GM18526 (cell line): ENCODE measurements around the gene JAZF1.

Experiments
- POLR2A ChIP-seq: IDR thresholded peaks from 3 replicates; pipeline ENCODE4 v1.6.1; 2011; ENCODE audit not compliant: insufficient read length; ENCODE audit errors: extremely low read depth

Gene JAZF1

DNA sequence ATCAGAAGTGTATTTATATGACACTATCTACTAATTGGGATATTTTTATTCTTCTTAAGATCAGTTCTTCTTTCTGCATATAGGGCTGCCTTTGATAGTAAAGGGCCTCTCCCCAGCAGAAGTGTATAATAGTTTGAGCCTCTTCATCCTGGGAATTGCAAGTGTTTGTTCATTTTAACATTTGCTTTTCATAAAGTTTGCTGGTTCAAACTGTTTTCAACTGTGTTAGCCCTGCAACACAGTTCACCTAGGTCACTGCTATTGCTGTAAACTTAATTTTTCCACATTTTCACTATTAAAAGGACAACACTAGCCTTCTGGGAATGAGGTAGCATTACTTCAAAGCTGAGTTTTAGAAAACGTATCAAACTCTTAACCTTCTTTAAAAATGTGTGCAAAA is 2.8 kb downstream of the JAZF1 start:
- TF ChIP-seq POLR2A = no peak

DNA sequence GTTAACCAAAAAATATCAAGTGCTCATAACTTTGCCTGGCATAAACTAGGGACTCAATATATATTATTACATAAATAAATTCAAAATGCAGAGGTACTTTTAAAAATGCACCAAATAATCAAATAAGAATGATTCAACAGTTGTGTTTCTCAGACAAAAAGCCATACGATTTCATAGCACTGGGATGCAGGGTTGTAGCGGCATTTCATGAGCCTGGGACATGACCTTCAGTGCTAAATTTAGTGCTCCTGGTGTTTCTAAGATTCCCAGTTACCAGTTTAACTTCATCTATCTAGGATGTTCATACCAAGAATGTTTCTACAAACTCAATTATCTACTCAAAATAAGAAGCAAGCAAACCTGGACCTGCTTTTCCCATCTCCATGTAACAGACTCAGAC is 4.0 kb downstream of the JAZF1 start:
- TF ChIP-seq POLR2A = no peak

DNA sequence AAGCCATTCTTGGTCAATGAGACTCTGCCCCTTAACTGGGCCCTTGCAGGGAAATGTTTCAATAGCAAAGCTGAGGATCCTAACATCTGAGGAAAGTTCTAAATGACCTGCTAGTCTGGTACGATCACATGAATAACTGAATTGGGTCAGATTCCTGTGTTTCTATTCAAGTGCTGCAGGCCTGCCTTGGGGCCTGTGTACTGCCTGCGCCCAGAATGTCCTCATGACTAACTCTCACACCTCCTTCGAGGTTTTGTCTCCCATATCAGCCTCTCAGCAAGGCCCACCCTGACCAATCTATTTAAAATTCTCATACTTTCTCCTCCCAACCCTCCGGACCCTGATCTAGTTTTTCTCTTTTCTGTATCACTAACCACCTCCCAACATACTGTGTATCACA is 4.4 kb downstream of the JAZF1 start:
- TF ChIP-seq POLR2A = no peak

DNA sequence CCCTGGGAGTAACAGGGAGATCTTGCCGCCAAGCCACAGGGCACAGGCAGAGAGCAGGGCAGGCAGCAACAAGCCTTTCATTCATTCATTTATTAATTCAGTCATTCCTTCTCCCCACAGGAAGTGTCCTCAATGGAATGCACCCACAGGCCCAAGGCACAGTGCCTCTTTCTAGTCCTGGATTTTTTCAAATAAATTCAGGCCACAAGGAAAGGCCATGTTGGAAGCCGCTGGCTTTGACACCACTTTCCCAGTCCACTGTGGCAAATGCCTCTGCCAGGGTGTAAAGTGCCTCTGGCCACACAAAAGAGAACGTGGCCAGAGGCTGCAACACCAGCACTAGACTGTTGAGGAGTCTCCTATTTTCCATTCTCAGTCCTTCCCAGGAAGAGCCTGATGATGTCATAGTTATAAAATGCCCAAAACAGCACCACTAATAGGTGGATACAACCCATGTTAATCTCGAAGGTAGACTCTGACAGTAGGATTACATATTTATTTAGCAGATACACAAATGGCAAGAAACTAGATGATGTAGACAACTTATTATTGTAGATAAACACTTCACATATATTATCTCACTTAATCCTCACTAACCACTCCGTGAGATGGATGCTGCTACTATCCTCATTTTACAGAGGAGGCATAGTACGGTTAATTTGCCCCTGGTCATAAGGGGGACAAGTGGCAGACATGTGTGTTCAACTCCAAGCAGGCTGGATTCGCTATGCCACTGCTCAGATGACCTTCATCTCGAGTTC is 5.5 kb downstream of the JAZF1 start:
- TF ChIP-seq POLR2A = no peak

DNA sequence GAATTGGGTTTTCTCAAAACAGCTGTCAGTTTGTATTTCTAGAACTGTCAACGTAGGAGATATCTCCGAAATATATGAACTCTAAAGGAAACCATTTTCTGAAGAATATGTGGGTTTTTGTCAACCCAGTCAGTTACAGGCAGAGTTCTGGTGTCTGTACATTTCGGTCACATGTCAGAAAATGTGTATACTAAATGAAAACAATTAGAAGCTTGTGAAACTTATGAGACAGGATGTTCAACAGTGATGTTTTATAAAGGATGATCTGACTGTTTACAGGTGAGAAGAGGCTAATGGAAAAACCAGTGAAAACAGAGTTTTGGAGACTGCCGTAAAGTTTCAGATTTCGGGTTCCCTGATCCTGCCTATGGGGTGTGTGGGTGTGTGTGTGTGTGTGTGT is 6.2 kb downstream of the JAZF1 start:
- no peak for TF ChIP-seq POLR2A

DNA sequence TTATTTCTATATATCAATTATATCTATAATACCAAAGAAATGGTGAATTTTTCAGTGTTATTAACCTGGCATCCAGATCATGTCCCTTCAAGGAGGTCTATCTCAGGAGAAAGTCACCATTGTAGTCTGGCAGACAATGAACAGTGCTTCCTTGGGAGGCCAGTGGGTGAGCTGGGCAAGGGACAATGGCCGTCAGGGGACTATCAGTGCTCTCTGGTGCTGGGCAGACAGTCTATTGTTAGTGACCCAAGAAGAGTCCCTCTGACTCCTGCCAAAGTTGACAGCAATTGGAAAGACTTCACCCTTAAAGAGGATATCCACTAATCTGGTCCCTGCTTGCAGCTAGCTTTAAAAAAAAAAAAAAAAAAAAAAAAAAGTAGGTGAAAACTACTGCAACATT is 7.1 kb downstream of the JAZF1 start:
- no peak for TF ChIP-seq POLR2A

DNA sequence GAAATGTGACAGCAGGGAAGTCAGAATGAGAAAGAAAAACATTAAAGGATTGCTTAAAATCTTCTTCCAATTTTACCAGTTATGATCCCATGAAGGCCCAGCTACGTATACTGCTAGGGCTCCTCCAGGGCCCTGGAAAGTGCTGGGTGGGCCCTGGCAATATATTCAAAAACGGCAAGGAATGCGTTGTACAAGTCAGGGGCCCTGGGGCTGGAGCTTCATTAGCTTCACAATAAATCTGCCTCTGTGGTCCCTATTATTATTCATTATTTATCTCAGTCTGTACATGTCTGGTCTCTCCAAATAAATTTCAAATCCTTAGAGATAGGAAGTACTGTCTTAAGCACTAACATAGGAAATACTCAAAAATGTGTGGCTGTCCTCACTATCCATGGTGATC is 7.6 kb downstream of the JAZF1 start:
- no peak for TF ChIP-seq POLR2A

DNA sequence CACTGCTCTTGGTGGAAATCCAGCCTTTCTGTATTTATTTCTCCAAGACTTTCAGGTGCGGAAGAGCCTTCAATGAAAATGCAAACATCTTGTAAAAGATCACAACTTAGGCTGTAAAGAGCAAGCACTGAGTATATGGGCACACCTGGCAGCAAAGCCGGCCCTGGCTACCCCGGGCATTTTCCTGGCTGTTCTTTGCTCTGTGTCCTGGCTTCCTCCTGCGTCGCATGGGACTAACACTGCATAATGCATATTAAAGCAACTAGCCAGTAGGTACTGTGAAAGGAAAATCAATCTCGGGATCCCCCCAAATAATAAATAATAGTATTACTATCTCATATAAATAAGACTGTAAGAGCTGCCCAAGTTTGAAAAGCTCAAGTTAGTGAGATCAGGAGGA is 9.9 kb downstream of the JAZF1 start:
- no peak for TF ChIP-seq POLR2A

DNA sequence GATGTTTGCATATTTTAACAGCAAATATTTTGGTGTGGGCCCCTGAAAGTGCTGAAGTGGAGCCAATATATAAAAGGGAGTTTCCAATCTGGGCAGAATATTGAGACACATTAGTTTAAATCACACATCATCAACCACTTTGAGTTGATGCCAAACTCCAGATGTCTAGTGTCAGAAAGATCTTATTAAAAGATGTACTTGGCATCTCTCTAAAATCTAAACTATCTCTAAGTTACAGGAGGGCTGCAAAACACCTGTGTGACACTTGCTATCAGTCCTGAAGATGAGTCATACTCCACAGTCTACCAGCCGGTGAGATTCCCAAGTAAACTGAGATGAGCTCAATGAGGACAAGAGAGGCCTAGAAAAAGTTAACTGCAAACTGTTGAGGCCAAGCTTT is 11.4 kb downstream of the JAZF1 start:
- no peak for TF ChIP-seq POLR2A

DNA sequence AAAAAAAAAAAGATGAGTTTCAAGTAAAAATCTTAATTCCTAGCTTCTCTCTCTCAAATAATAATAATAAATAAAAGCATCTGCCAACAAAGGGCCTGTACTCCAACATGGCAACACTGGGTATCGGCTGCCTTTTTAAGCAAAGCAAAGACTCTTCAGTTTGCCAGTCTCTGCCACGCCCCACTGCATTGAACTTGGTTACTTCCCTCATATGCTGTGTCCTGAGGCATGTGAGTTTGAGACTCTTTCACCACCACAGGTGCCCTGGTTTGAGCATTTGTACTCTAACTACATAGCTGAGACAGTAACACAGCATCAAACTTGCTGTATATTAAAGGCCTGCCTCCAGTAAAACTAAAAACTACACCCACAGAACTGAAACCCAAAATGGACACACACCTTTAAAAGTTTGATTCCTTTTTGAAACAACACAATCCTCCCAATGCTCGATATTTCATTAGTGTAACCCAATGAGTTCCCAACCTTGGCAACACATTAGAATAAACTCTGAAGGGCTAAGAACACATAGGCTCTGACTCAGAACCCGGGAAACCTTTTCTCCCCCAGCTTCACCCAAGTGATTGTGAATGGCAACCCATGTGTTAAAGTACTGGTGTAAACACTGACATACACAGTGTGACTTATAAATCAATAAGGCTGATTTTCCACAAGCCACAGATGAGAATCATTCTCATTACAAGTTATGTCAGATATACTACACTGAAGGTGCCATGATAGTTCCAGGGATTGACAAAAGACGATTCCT is 12.0 kb downstream of the JAZF1 start:
- TF ChIP-seq POLR2A = no peak

DNA sequence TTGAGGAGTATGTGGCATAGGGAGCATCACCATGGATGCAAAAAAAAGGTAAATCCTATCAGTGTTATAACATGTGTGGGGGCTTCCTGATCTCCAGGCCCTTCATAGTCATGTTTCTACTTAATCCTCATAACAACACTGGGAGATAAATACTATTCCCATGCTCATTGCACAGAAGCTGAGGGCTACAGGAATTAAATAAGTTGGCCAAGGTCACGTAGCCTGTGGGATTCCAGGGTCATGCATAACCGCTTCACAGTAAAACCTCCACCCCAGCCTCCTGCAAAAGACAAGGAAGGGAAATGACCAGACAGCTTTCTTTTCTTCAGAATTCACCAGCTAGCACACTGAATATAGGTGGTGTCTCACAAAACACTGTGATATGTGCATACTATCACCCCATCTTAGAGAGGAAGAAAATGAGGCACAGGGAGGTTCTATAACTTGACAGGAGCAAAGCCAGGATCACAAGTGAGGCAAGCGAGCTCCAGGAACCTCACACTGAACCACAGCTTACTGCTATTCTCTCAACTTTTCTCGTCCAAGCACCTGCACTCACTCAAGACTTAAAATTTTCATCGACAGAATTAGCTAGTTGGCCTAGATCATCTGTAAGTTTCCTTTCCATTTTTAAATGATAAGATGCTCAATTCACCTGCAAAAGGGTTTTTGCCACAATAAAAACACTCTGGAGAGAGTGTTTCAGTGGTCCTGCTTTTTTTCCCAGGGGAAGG is 13.4 kb downstream of the JAZF1 start:
- TF ChIP-seq POLR2A = no peak

DNA sequence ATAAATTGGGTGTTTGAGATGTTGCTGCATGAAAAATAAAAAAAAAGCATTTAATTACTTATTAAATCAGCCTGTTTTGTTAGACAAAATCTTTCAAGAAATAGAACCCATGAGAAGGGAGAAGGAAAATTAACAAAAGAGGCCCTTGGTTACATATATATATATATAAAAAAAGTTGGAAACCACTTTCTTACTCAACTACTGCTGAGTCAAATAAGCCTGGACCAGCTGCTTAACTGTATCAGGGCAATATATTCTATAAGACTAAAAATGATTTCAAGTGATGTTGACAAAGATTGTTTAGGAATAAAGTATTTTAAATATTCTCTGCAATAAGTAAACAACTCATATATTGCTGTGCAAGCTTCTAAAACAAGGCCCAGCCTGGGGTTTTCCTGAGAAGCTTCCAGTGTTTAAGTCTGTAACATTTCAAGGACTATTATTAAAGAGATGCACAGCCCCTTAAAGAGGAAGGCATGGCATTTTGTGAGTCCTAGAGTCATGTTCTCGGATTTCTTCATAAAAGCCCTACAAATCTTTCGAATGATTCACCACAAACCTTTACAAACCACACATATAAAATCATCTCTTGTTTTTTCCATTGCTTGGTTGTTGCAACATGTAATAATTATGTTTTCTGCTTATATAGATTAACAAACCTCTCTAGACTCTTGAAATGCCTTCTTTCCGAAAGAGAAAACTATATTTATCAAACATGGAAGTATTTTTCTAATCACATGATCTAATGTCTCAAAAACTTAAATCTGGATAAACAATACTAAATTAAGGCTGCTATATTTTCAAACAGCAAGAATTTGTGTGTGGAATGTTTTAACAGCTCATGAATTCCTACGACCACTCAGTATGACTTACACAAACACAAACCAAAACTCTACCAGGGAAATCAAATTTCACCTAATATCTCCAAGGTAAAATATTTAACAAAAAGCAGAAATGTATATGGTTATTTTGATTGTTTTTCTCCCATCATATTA is 14.3 kb downstream of the JAZF1 start:
- no peak for TF ChIP-seq POLR2A

DNA sequence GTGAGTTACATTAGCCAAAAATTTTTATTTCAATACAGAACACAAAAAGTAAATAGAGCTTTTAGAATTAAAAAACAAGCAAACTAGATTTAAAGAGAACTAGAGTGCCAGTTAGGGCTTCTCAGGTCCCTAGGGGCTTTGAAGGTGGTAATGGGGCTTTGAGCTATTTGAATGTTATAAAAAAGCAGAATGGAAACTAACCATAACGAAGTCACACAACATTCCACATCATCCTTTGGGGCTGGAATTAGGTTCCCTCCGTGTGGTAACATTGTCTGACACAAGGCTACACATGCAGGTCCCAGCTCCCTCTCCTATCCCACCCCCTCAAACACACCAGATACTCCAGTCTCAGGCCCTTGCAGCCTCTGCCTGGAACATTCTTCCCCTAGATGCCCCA is 15.3 kb downstream of the JAZF1 start:
- TF ChIP-seq POLR2A = no peak

DNA sequence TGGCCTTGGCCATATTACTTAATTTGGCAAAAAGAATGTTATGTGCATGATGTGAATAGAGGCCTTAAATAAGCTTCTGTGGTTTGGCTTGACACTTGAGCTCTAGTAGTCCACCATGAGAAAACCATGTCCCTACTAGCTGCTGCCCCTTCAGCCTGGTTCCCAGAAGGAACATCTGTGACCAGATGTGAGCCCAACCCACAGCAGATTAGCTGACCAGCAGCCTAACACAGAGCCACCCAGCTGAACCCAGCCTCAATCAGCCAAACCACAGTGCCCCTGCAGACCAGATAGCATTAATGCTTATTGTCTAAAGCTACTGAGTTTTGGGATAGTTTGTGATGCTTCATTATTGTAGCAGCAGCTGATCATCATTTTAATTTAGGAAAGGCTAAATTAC is 16.6 kb downstream of the JAZF1 start:
- TF ChIP-seq POLR2A = no peak

DNA sequence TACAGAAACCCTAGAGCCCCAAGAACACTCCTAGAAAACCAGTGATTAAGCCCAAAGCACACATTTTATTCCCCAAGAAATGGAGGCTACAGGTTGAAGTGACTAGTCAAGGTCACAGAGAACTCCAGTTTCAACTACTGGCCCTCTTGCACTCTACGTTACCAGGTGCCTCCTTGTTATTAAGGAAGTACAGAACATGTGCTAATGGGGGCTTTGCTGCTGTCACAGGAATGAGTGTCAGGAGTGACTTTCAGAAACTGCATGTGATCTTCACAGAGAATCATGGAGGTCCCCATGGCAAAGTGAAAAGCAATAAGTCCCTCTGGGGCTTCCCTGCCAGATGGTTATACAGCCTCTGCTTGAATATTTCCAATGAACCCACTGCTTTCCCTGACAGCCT is 19.3 kb downstream of the JAZF1 start:
- TF ChIP-seq POLR2A = no peak
